ENCODE results near the gene MSRB1. TPM values are rescaled to one million over a fixed set of nuclear protein-coding genes. Genes with fewer than 3 reads are reported as not detected.

Gene MSRB1
- total RNA-seq, 1 donor from 2014 or later: 23.7 TPM

- no peak for FAIRE-seq
- H3K79me2 ChIP-seq (ENCODE audit: insufficient read depth, low read length): no peaks in the 10 kb centered on the region
- peaks cover 30% of the 10 kb centered on the region for H3K27me3 Mint-ChIP-seq (ENCODE audit: low read depth, unreplicated experiment)
- H3K27ac Mint-ChIP-seq (ENCODE audit: unreplicated experiment): no peak overlapping the region
- no peaks in the 10 kb centered on the region for H4K20me1 ChIP-seq (ENCODE audit: insufficient read depth, low read length)
- H3K4me2 ChIP-seq (ENCODE audit: low read length): no peak overlapping the region
- no peaks in the 10 kb centered on the region for H3K36me3 ChIP-seq (ENCODE audit: insufficient read depth, low read length)
- peaks cover 3% of the 10 kb centered on the region for H3K4me1 Mint-ChIP-seq (ENCODE audit: low read depth, unreplicated experiment)
- no peak for DNase-seq (ENCODE audit: low read depth)
- no peaks in the 10 kb centered on the region for H3K4me1 ChIP-seq (ENCODE audit: insufficient read depth, low read length)
- no peak overlapping the region for H3K4me3 Mint-ChIP-seq (ENCODE audit: unreplicated experiment)
- no peak overlapping the region for H3K27ac ChIP-seq (ENCODE audit: low read depth, low read length)
- no peak for TF ChIP-seq CTCF (IDR thresholded peaks at IDR 0.05; ENCODE audit: insufficient read depth, low read depth, low read length)
- no peak for TF ChIP-seq EZH2 (IDR thresholded peaks at IDR 0.05; ENCODE audit: insufficient read depth, low read length)
- H3K27me3 ChIP-seq (ENCODE audit: insufficient read depth, low read length): peaks cover 21% of the 10 kb centered on the region
- H3K36me3 Mint-ChIP-seq (ENCODE audit: low read depth, unreplicated experiment): no peaks in the 10 kb centered on the region
- no peaks in the 10 kb centered on the region for H3K9me3 ChIP-seq (ENCODE audit: insufficient read depth, low read depth, low read length)
- H3K9me3 Mint-ChIP-seq (ENCODE audit: unreplicated experiment): no peaks in the 10 kb centered on the region
- no peak overlapping the region for H3K4me3 ChIP-seq (ENCODE audit: insufficient read depth, low read depth, low read length)
- H3K9ac ChIP-seq (ENCODE audit: low read length): no peak overlapping the region
- H2AFZ ChIP-seq (ENCODE audit: low read depth, low read length): no peak overlapping the region
Measured at GRCh38 chr16:1909561-1910231, 33.3 kb downstream of the MSRB1 start.

- no peak overlapping the region for H3K4me2 ChIP-seq (ENCODE audit: low read length)
- peaks cover 18% of the 10 kb centered on the region for H3K27me3 ChIP-seq (ENCODE audit: insufficient read depth, low read length)
- no peaks in the 10 kb centered on the region for H4K20me1 ChIP-seq (ENCODE audit: insufficient read depth, low read length)
- Mint-ChIP-seq H3K9me3 (ENCODE audit: unreplicated experiment) (no peaks in the 10 kb centered on the region), H3K4me3 (ENCODE audit: unreplicated experiment) (no peak overlapping the region), H3K36me3 (ENCODE audit: low read depth, unreplicated experiment) (no peaks in the 10 kb centered on the region), H3K27ac (ENCODE audit: unreplicated experiment) (no peak overlapping the region), H3K4me1 (ENCODE audit: low read depth, unreplicated experiment) (peaks cover 3% of the 10 kb centered on the region), H3K27me3 (ENCODE audit: low read depth, unreplicated experiment) (peaks cover 33% of the 10 kb centered on the region)
- H3K27ac ChIP-seq (ENCODE audit: low read depth, low read length): no peak overlapping the region
- H3K4me1 ChIP-seq (ENCODE audit: insufficient read depth, low read length): no peaks in the 10 kb centered on the region
- H3K79me2 ChIP-seq (ENCODE audit: insufficient read depth, low read length): no peaks in the 10 kb centered on the region
- FAIRE-seq: no peak
- TF ChIP-seq CTCF (IDR thresholded peaks at IDR 0.05; ENCODE audit: insufficient read depth, low read depth, low read length) (no peak), EZH2 (IDR thresholded peaks at IDR 0.05; ENCODE audit: insufficient read depth, low read length) (no peak)
- no peaks in the 10 kb centered on the region for H3K36me3 ChIP-seq (ENCODE audit: insufficient read depth, low read length)
- H3K9ac ChIP-seq (ENCODE audit: low read length): no peak overlapping the region
- H3K9me3 ChIP-seq (ENCODE audit: insufficient read depth, low read depth, low read length): no peaks in the 10 kb centered on the region
- DNase-seq (ENCODE audit: low read depth): no peak
- H3K4me3 ChIP-seq (ENCODE audit: insufficient read depth, low read depth, low read length): no peak overlapping the region
- no peak overlapping the region for H2AFZ ChIP-seq (ENCODE audit: low read depth, low read length)
Measured at GRCh38 chr16:1908983-1909382, 34.0 kb downstream of the MSRB1 start.

- no peaks in the 10 kb centered on the region for H3K36me3 Mint-ChIP-seq (ENCODE audit: low read depth, unreplicated experiment)
- no peak overlapping the region for H3K4me2 ChIP-seq (ENCODE audit: low read length)
- no peaks in the 10 kb centered on the region for H3K9me3 ChIP-seq (ENCODE audit: insufficient read depth, low read depth, low read length)
- no peak overlapping the region for H3K27ac Mint-ChIP-seq (ENCODE audit: unreplicated experiment)
- no peak overlapping the region for H2AFZ ChIP-seq (ENCODE audit: low read depth, low read length)
- H3K4me1 ChIP-seq (ENCODE audit: insufficient read depth, low read length): no peaks in the 10 kb centered on the region
- peaks cover 3% of the 10 kb centered on the region for H3K4me1 Mint-ChIP-seq (ENCODE audit: low read depth, unreplicated experiment)
- no peaks in the 10 kb centered on the region for H3K36me3 ChIP-seq (ENCODE audit: insufficient read depth, low read length)
- H3K4me3 ChIP-seq (ENCODE audit: insufficient read depth, low read depth, low read length): no peak overlapping the region
- peaks cover 33% of the 10 kb centered on the region for H3K27me3 Mint-ChIP-seq (ENCODE audit: low read depth, unreplicated experiment)
- H4K20me1 ChIP-seq (ENCODE audit: insufficient read depth, low read length): no peaks in the 10 kb centered on the region
- no peaks in the 10 kb centered on the region for H3K9me3 Mint-ChIP-seq (ENCODE audit: unreplicated experiment)
- FAIRE-seq (no peak), DNase-seq (ENCODE audit: low read depth) (no peak)
- H3K27me3 ChIP-seq (ENCODE audit: insufficient read depth, low read length): peaks cover 18% of the 10 kb centered on the region
- H3K27ac ChIP-seq (ENCODE audit: low read depth, low read length): no peak overlapping the region
- TF ChIP-seq EZH2 (IDR thresholded peaks at IDR 0.05; ENCODE audit: insufficient read depth, low read length) (no peak), CTCF (IDR thresholded peaks at IDR 0.05; ENCODE audit: insufficient read depth, low read depth, low read length) (no peak)
- H3K4me3 Mint-ChIP-seq (ENCODE audit: unreplicated experiment): no peak overlapping the region
- no peaks in the 10 kb centered on the region for H3K79me2 ChIP-seq (ENCODE audit: insufficient read depth, low read length)
- H3K9ac ChIP-seq (ENCODE audit: low read length): no peak overlapping the region
Measured at GRCh38 chr16:1908184-1908583, 34.8 kb downstream of the MSRB1 start.

Data from astrocyte (in vitro differentiated cells and primary cell).